Naive thymus-derived CD8-positive, alpha-beta T cell (primary cell): Measurements from ENCODE around the gene SCAMP2. TPM values are rescaled to one million over a fixed set of nuclear protein-coding genes. Genes with fewer than 3 reads are reported as not detected.

Experiments used
- ATAC-seq, 2 donors: fragments of 150-1000 bp; cut with Tn5 transposase in 1 of 2; sonication (Bioruptor Pico), chemical (Tn5 transposase) in 1 of 2; 1 replicate in 1 of 2; 2 replicates in 1 of 2; pipeline ENCODE4 v1.10.0; 2021; ENCODE audit warnings: mild to moderate bottlenecking in 2 of 2, moderate library complexity in 2 of 2
- POLR2A ChIA-PET: fragments of 350-600 bp; sonication (Branson Sonifier 250); formaldehyde crosslinking; loops from one replicate; lab custom pipeline; 2021; ENCODE audit warnings: antibody characterized with exemption; lab: Charles Lee
- DNase-seq, 10 donors: peaks; one replicate each; pipeline versions ENCODE4 v3.0.0 to v3.0.0-alpha.2; 2020 to 2022
- H3K27ac Mint-ChIP-seq, 10 donors: one replicate each; pipeline ENCODE4 v1.8.0; 2020 to 2022; ENCODE audit warnings: mild to moderate bottlenecking in 10 of 10, mixed read lengths in 10 of 10, moderate library complexity in 4 of 10, inconsistent platforms in 1 of 10
- H3K27me3 Mint-ChIP-seq, 5 donors: one replicate each; pipeline ENCODE4 v1.8.0; 2021 to 2022; ENCODE audit warnings: mixed read lengths in 5 of 5
- H3K36me3 Mint-ChIP-seq, 3 donors: one replicate each; pipeline ENCODE4 v1.8.0; 2020 to 2022; ENCODE audit warnings: mixed read lengths in 3 of 3, mild to moderate bottlenecking in 2 of 3, inconsistent platforms in 1 of 3
- H3K4me1 Mint-ChIP-seq, 4 donors: one replicate each; pipeline ENCODE4 v1.8.0; 2021 to 2022; ENCODE audit warnings: mixed read lengths in 4 of 4
- H3K4me3 Mint-ChIP-seq, 10 donors: one replicate each; pipeline ENCODE4 v1.8.0; 2020 to 2022; ENCODE audit warnings: mild to moderate bottlenecking in 10 of 10, mixed read lengths in 10 of 10, moderate library complexity in 6 of 10, inconsistent platforms in 1 of 10
- H3K9me3 Mint-ChIP-seq, 9 donors: one replicate each; pipeline ENCODE4 v1.8.0; 2020 to 2022; ENCODE audit warnings: mixed read lengths in 9 of 9, mild to moderate bottlenecking in 3 of 9, inconsistent platforms in 1 of 9, moderate library complexity in 1 of 9
- polyA plus RNA-seq, 3 donors: library from polyadenylated mRNA; unstranded; fragments of 300-500 nt; fragmentation: Illumina TruSeq; gene quantifications; one replicate each; pipeline ENCODE4 v1.2.3, GENCODE V29; 2021
- total RNA-seq, 8 experiments: library from RNA in 2 of 8; stranded (reverse) in 2 of 8; gene quantifications; one replicate each; pipeline ENCODE4 v1.2.3 and lab custom pipeline; 2021 to 2026

Gene SCAMP2
- total and polyA plus RNA-seq, 5 experiments from 2014 or later = 109 to 121 (median 117) TPM

GRCh38 chr15:74870436-74871215, 2.5 kb downstream of the SCAMP2 start:
- ATAC-seq (no peak), DNase-seq (no peak)
- Mint-ChIP-seq H3K4me3 (peak overlapping the region; percentile 49 to 100 (median 96)), H3K27ac (peak overlapping the region; percentile 62 to 93 (median 86)), H3K27me3 (no peaks in the 10 kb centered on the region), H3K4me1 (peaks cover 30 to 82% (median 72%) of the 10 kb centered on the region in 4 donors), H3K9me3 (no peaks in the 10 kb centered on the region), H3K36me3 (peaks cover 0 to 30% (median 5%) of the 10 kb centered on the region in 3 donors)
- POLR2A ChIA-PET = interaction anchor here (0.7 to 7.3 kb wide), 12 partner anchors 9 to 67 kb away, joined by 3 to 68 read pairs (median 6); partner anchors contain the start of genes COX5A, FAM219B, MPI and ULK3

GRCh38 chr15:74869726-74870407, 3.3 kb downstream of the SCAMP2 start:
- H3K9me3 Mint-ChIP-seq = no peaks in the 10 kb centered on the region
- peak overlapping the region; percentile 38 to 93 (median 84) for H3K27ac Mint-ChIP-seq
- DNase-seq (no peak), ATAC-seq (no peak)
- no peaks in the 10 kb centered on the region for H3K27me3 Mint-ChIP-seq
- H3K36me3 Mint-ChIP-seq = peaks cover 0 to 33% (median 5%) of the 10 kb centered on the region in 3 donors
- peaks cover 34 to 89% (median 77%) of the 10 kb centered on the region in 4 donors for H3K4me1 Mint-ChIP-seq
- POLR2A ChIA-PET = interaction anchor here (0.8 to 7.3 kb wide), 10 partner anchors 10 to 68 kb away, joined by 3 to 68 read pairs (median 6); partner anchors contain the start of genes COX5A, FAM219B, MPI and ULK3
- peak overlapping the region; percentile 16 to 100 (median 96) for H3K4me3 Mint-ChIP-seq

GRCh38 chr15:74869372-74869725, 3.8 kb downstream of the SCAMP2 start:
- Mint-ChIP-seq H3K9me3 (no peaks in the 10 kb centered on the region), H3K36me3 (peaks cover 0 to 35% (median 5%) of the 10 kb centered on the region in 3 donors), H3K27ac (peak overlapping the region in 9 of 10 donors; percentile 38 to 89 (median 84)), H3K27me3 (no peaks in the 10 kb centered on the region), H3K4me3 (peak overlapping the region; percentile 16 to 100 (median 96)), H3K4me1 (peaks cover 37 to 93% (median 81%) of the 10 kb centered on the region in 4 donors)
- POLR2A ChIA-PET = interaction anchor here (0.6 to 7.3 kb wide), 10 partner anchors 11 to 620 kb away, joined by 3 to 68 read pairs (median 6); partner anchors contain the start of genes COX5A, FAM219B, MPI and ULK3
- no peak for ATAC-seq
- no peak for DNase-seq

GRCh38 chr15:74868059-74868458, 5.1 kb downstream of the SCAMP2 start:
- peak overlapping the region; percentile 52 to 91 (median 84) for H3K27ac Mint-ChIP-seq

GRCh38 chr15:74867466-74868038, 5.6 kb downstream of the SCAMP2 start:
- Mint-ChIP-seq H3K4me3 (peak overlapping the region; percentile 49 to 99 (median 74)), H3K27me3 (no peaks in the 10 kb centered on the region), H3K36me3 (peaks cover 0 to 34% (median 5%) of the 10 kb centered on the region in 3 donors), H3K4me1 (peaks cover 41 to 94% (median 86%) of the 10 kb centered on the region in 4 donors), H3K27ac (peak overlapping the region; percentile 55 to 91 (median 84)), H3K9me3 (no peaks in the 10 kb centered on the region)
- POLR2A ChIA-PET = interaction anchor here (0.6 to 7.3 kb wide), 7 partner anchors 10 to 70 kb away, joined by 3 to 68 read pairs (median 5); partner anchors contain the start of genes COX5A, MPI and ULK3
- no peak for DNase-seq
- no peak for ATAC-seq

More at GRCh38 chr15:74868059-74868458, 5.1 kb downstream of the SCAMP2 start:
- DNase-seq = no peak
- POLR2A ChIA-PET = interaction anchor here (0.7 to 7.3 kb wide), 5 partner anchors 21 to 36 kb away, joined by 3 to 68 read pairs (median 5); partner anchors contain the start of genes MPI and ULK3
- Mint-ChIP-seq H3K27me3 (no peaks in the 10 kb centered on the region), H3K36me3 (peaks cover 0 to 37% (median 5%) of the 10 kb centered on the region in 3 donors), H3K9me3 (no peaks in the 10 kb centered on the region), H3K4me3 (peak overlapping the region; percentile 49 to 99 (median 74)), H3K4me1 (peaks cover 44 to 96% (median 89%) of the 10 kb centered on the region in 4 donors)
- no peak for ATAC-seq

GRCh38 chr15:74866090-74866489, 7.1 kb downstream of the SCAMP2 start:
- DNase-seq (no peak), ATAC-seq (no peak)
- POLR2A ChIA-PET = interaction anchor here (1.0 kb wide), 1 partner anchor 11 kb away, joined by 3 read pairs; no protein-coding TSS in a partner anchor
- no peaks in the 10 kb centered on the region for H3K27me3 Mint-ChIP-seq
- H3K9me3 Mint-ChIP-seq = no peaks in the 10 kb centered on the region
- peak overlapping the region; percentile 14 to 94 (median 84) for H3K27ac Mint-ChIP-seq
- peaks cover 0 to 32% (median 5%) of the 10 kb centered on the region in 3 donors for H3K36me3 Mint-ChIP-seq
- H3K4me3 Mint-ChIP-seq = peak overlapping the region in 8 of 10 donors; percentile 8 to 99 (median 65)
- peaks cover 38 to 85% (median 80%) of the 10 kb centered on the region in 4 donors for H3K4me1 Mint-ChIP-seq

- H3K4me3 Mint-ChIP-seq = peak overlapping the region in 7 of 10 donors; percentile 54 to 99 (median 63)
- H3K36me3 Mint-ChIP-seq = peaks cover 0 to 29% (median 5%) of the 10 kb centered on the region in 3 donors
- no peaks in the 10 kb centered on the region for H3K27me3 Mint-ChIP-seq
- no peaks in the 10 kb centered on the region for H3K9me3 Mint-ChIP-seq
- H3K4me1 Mint-ChIP-seq = peaks cover 35 to 81% (median 74%) of the 10 kb centered on the region in 4 donors
- POLR2A ChIA-PET = interaction anchor here (0.7 to 1.0 kb wide), 3 partner anchors 25 to 416 kb away, joined by 3 to 4 read pairs (median 3); partner anchors contain the start of gene MPI
- H3K27ac Mint-ChIP-seq = peak overlapping the region; percentile 15 to 94 (median 86)
- ATAC-seq = no peak
- DNase-seq = no peak
Measured at GRCh38 chr15:74865316-74865715, 7.8 kb downstream of the SCAMP2 start.

GRCh38 chr15:74864296-74864695, 8.9 kb downstream of the SCAMP2 start:
- H3K36me3 Mint-ChIP-seq = peaks cover 0 to 27% (median 5%) of the 10 kb centered on the region in 3 donors
- H3K27ac Mint-ChIP-seq = peak overlapping the region; percentile 45 to 94 (median 87)
- POLR2A ChIA-PET = interaction anchor here (0.6 kb wide), 1 partner anchor 38 kb away, joined by 5 read pairs; the partner anchor contains the start of gene CPLX3
- DNase-seq (no peak), ATAC-seq (no peak)
- H3K27me3 Mint-ChIP-seq = no peaks in the 10 kb centered on the region
- H3K9me3 Mint-ChIP-seq = no peaks in the 10 kb centered on the region
- H3K4me1 Mint-ChIP-seq = peaks cover 29 to 77% (median 69%) of the 10 kb centered on the region in 4 donors
- peak overlapping the region in 8 of 10 donors; percentile 10 to 77 (median 58) for H3K4me3 Mint-ChIP-seq

- Mint-ChIP-seq H3K27me3 (no peaks in the 10 kb centered on the region), H3K36me3 (peaks cover 0 to 27% (median 5%) of the 10 kb centered on the region in 3 donors), H3K27ac (peak overlapping the region; percentile 45 to 92 (median 79)), H3K4me3 (peak overlapping the region in 9 of 10 donors; percentile 0 to 64 (median 34)), H3K4me1 (peaks cover 33 to 76% (median 69%) of the 10 kb centered on the region in 4 donors), H3K9me3 (no peaks in the 10 kb centered on the region)
- POLR2A ChIA-PET = interaction anchor here (0.7 kb wide), 2 partner anchors 12 to 15 kb away, joined by 4 to 5 read pairs; no protein-coding TSS in a partner anchor
- peak in 1 of 10 donors; percentile 11 for DNase-seq
- peak; percentile 63 to 67 for ATAC-seq
Measured at GRCh38 chr15:74863239-74864056, 9.7 kb downstream of the SCAMP2 start.

- H3K27me3 Mint-ChIP-seq = no peaks in the 10 kb centered on the region
Measured at GRCh38 chr15:74858369-74858740, 14.8 kb downstream of the SCAMP2 start.

More at GRCh38 chr15:74858369-74858740, 14.8 kb downstream of the SCAMP2 start:
- Mint-ChIP-seq H3K9me3 (no peaks in the 10 kb centered on the region), H3K27ac (peak overlapping the region in 8 of 10 donors; percentile 24 to 89 (median 72)), H3K36me3 (peaks cover 0 to 19% (median 0%) of the 10 kb centered on the region in 3 donors), H3K4me1 (peaks cover 18 to 55% (median 45%) of the 10 kb centered on the region in 4 donors), H3K4me3 (peak overlapping the region in 6 of 10 donors; percentile 12 to 40 (median 26))
- DNase-seq (no peak), ATAC-seq (no peak)
- POLR2A ChIA-PET = interaction anchor here (0.7 to 1.9 kb wide), 6 partner anchors 9 to 243 kb away, joined by 3 to 8 read pairs (median 4); partner anchors contain the start of genes CLK3, FAM219B and SCAMP2
